Loucy (cell line): ENCODE data around the gene PLXNA4.

ENCODE experiments used
- CTCF ChIP-seq: fragments of 200-600 bp; sonication (generic); conservative IDR thresholded peaks from 2 replicates; pipeline ENCODE4 v1.5.1; 2014; ENCODE audit warnings: mild to moderate bottlenecking, antibody characterized with exemption, low read length
- EZH2phosphoT487 ChIP-seq: fragments of 200-600 bp; IDR thresholded peaks from 2 replicates; pipeline ENCODE4 v1.6.1; 2018; ENCODE audit warnings: antibody characterized with exemption, mild to moderate bottlenecking, moderate library complexity, borderline replicate concordance

DNA sequence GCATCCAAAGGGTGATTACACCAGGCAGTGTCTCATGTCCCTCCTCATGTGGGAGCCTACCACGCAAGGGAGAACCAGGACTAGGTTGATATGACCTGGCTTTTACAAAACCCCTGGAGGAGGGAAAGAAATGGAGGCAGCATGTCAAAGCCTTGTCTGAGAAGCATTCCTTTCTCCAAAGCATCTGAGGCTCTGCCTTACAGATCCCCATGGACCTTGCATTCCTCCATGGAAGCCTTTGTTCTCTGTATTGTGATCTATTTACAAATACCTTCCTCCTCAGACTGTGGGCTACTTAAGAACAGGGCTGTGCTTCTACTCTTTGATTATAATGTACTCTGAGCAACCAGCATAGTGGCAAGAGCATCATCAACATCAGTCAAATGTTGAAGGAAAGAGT lies 197.0 kb downstream of the PLXNA4 start:
- TF ChIP-seq CTCF = no peak
- no peak for TF ChIP-seq EZH2phosphoT487
